HepG2 (cell line): Measurements from ENCODE around the gene CENPB. TPM values are rescaled to one million over a fixed set of nuclear protein-coding genes. Genes with fewer than 3 reads are reported as not detected.

ENCODE experiments used
- ATAD3A ChIP-seq: sonication (generic); formaldehyde crosslinking; IDR thresholded peaks from 2 replicates; pipeline ENCODE4 v1.4.0; 2020; ENCODE audit warnings: missing genetic modification reagents
- CENPBD1 ChIP-seq: sonication (generic); formaldehyde crosslinking; IDR thresholded peaks from 2 replicates; pipeline ENCODE4 v1.8.0; 2022; ENCODE audit warnings: missing genetic modification reagents, low read depth, mild to moderate bottlenecking, borderline replicate concordance
- DBP ChIP-seq: sonication (generic); formaldehyde crosslinking; IDR thresholded peaks from 2 replicates; pipeline ENCODE4 v1.4.0; 2020; ENCODE audit warnings: missing genetic modification reagents; ENCODE audit errors: not compliant biosample characterization
- GATA4 ChIP-seq: sonication (generic); IDR thresholded peaks from 2 replicates; pipeline ENCODE4 v1.6.1; 2016; ENCODE audit warnings: antibody characterized with exemption, low read depth, borderline replicate concordance
- HMG20A ChIP-seq: IDR thresholded peaks from 2 replicates; pipeline ENCODE4 v1.6.1; 2016; ENCODE audit warnings: borderline replicate concordance
- HMGA1 ChIP-seq: sonication (generic); formaldehyde crosslinking; conservative IDR thresholded peaks from 2 replicates; pipeline ENCODE4 v1.4.0; 2020; ENCODE audit warnings: missing genetic modification reagents
- HNRNPLL ChIP-seq: fragments of 200-400 bp; formaldehyde crosslinking; IDR thresholded peaks from 2 replicates; pipeline ENCODE4 v1.6.1; 2017; ENCODE audit warnings: mild to moderate bottlenecking, low read depth, low read length; ENCODE audit not compliant: poor library complexity, severe bottlenecking
- MLXIP ChIP-seq: sonication (generic); formaldehyde crosslinking; IDR thresholded peaks from 2 replicates; pipeline ENCODE4 v1.9.0; 2021; ENCODE audit warnings: missing genetic modification reagents, borderline replicate concordance
- NCOA1 ChIP-seq: sonication (generic); formaldehyde crosslinking; IDR thresholded peaks from 2 replicates; pipeline ENCODE4 v1.9.0; 2021; ENCODE audit warnings: missing genetic modification reagents
- NFIB ChIP-seq: sonication (generic); formaldehyde crosslinking; IDR thresholded peaks from 2 replicates; pipeline ENCODE4 v1.9.0; 2021; ENCODE audit warnings: missing genetic modification reagents, mild to moderate bottlenecking, borderline replicate concordance
- REPIN1 ChIP-seq: sonication (generic); formaldehyde crosslinking; IDR thresholded peaks from 2 replicates; pipeline ENCODE4 v1.8.0; 2022; ENCODE audit warnings: missing genetic modification reagents, low read depth, mild to moderate bottlenecking, borderline replicate concordance
- TGIF2 ChIP-seq: IDR thresholded peaks from 2 replicates; pipeline ENCODE4 v1.6.1; 2016; ENCODE audit warnings: control low read depth, missing compliant biosample characterization
- ZEB1 ChIP-seq: IDR thresholded peaks from 2 replicates; pipeline ENCODE4 v1.6.1; 2012; ENCODE audit warnings: mild to moderate bottlenecking, low read depth, inconsistent platforms; ENCODE audit not compliant: insufficient replicate concordance
- ZFP36L2 ChIP-seq: sonication (generic); formaldehyde crosslinking; IDR thresholded peaks from 2 replicates; pipeline ENCODE4 v1.4.0; 2020; ENCODE audit warnings: missing genetic modification reagents
- ZFP91 ChIP-seq: sonication (generic); formaldehyde crosslinking; IDR thresholded peaks from 2 replicates; pipeline ENCODE4 v1.9.0; 2022; ENCODE audit warnings: missing genetic modification reagents, mild to moderate bottlenecking, borderline replicate concordance
- ZNF138 ChIP-seq: sonication (generic); formaldehyde crosslinking; IDR thresholded peaks from 2 replicates; pipeline ENCODE4 v1.5.0; 2020; ENCODE audit warnings: mild to moderate bottlenecking, low read depth, missing genetic modification reagents
- ZNF430 ChIP-seq: sonication (generic); formaldehyde crosslinking; IDR thresholded peaks from 2 replicates; pipeline ENCODE4 v1.9.0; 2021; ENCODE audit warnings: mild to moderate bottlenecking, missing genetic modification reagents
- ZNF782 ChIP-seq: sonication (generic); formaldehyde crosslinking; IDR thresholded peaks from 2 replicates; pipeline ENCODE4 v1.4.0; 2020; ENCODE audit warnings: missing genetic modification reagents, mild to moderate bottlenecking, borderline replicate concordance
- polyA plus RNA-seq, 8 experiments: library from polyadenylated mRNA; depleted of rRNA in 3 of 8; stranded (reverse) in 7 of 8; unstranded in 1 of 8; fragments of >200 nt; fragmentation: Illumina TruSeq in 4 of 8; extraction: Trizol in 4 of 8; gene quantifications; 2 replicates each; pipeline versions ENCODE4 v1.2.1 to v1.2.3, GENCODE V29; 2011 to 2016; ENCODE audit warnings: low read depth in 4 of 8, missing spikeins in 1 of 8, mixed read lengths in 1 of 8; ENCODE audit not compliant: insufficient read depth in 1 of 8
- total RNA-seq, 5 experiments: library from RNA; depleted of rRNA; stranded (reverse); fragments of >200 nt; fragmentation: Illumina TruSeq; extraction: Trizol; gene quantifications; 2 replicates each; pipeline ENCODE4 v1.2.3, GENCODE V29; 2016; ENCODE audit warnings: low read depth in 1 of 5
- TF ChIP-seq, protein P1 (sequence below): sonication (generic); formaldehyde crosslinking; IDR thresholded peaks from 2 replicates; pipeline ENCODE4 v1.8.0; 2022; ENCODE audit warnings: mild to moderate bottlenecking, missing genetic modification reagents, moderate library complexity

CENPB gene
- total and polyA plus RNA-seq, 2 of the 13 experiments (the other 11 are each of a cell fraction or from before 2014, with no cell fraction given): 10.4 to 54.5 TPM

DNA sequence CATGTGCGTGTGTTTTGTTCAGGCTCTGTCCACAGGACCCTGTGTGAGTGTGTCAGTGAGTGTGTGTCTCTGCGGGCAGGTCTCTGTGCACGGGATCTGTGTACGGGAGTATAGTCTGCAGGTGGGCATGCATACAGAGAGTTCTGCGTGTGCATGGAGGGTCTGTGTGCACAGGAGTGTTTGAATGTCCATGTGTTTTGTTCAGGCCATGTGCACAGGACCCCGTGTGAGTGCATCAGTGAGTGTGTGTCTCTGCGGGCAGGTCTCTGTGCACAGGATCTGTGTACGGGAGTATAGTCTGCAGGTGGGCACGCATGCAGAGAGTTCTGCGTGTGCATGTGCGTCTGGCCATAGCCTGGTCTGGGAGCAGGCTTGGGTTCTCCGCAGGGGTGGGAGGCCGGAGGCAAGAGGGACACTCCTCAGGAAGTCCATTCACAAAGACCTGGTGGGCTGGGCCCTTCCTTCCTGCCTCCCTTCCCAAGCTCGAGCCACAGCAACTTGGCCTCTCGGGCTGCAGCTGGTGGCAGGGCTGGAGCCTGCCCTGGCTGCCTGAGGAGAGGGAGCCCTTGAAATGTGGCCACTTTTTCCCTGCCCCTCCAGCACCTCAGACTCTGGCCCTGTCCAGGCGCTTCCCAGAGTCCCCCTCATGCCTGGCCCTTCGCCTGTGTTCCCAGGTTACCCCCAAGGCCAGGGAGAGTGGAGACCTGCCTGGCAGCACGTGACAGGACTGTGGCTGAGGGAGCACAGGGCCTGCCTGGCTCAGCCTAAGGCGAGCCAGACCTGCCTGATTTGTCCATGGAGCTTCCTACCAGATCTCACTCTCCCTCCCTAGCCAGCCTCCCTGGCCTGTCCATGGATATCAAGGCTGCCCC, 47.2 kb downstream of the CENPB start (continued):
- TF ChIP-seq, protein P1, sequence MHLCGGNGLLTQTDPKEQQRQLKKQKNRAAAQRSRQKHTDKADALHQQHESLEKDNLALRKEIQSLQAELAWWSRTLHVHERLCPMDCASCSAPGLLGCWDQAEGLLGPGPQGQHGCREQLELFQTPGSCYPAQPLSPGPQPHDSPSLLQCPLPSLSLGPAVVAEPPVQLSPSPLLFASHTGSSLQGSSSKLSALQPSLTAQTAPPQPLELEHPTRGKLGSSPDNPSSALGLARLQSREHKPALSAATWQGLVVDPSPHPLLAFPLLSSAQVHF (CRISPR knock-in tag): no peak
- TF ChIP-seq ZNF782 (CRISPR knock-in tag): 0 out of 2 replicates have a peak, but pooled peaks have one; percentile 19
- no peak for TF ChIP-seq ZFP36L2
- no peak for TF ChIP-seq HMG20A
- no peak for TF ChIP-seq HMGA1 (CRISPR knock-in tag)
- TF ChIP-seq NCOA1 (CRISPR knock-in tag): peak; percentile 65; the same call in 1 of the 2 replicates
- TF ChIP-seq REPIN1 (CRISPR knock-in tag): no peak
- TF ChIP-seq ZNF138 (CRISPR knock-in tag): peak; percentile 49; the same call in 1 of the 2 replicates
- TF ChIP-seq MLXIP (CRISPR knock-in tag): no peak
- no peak for TF ChIP-seq GATA4
- TF ChIP-seq TGIF2: no peak
- no peak for TF ChIP-seq DBP (CRISPR knock-in tag)
- 0 out of 2 replicates have a peak, but pooled peaks have one; percentile 9 for TF ChIP-seq ATAD3A (CRISPR knock-in tag)
- TF ChIP-seq HNRNPLL: no peak
- TF ChIP-seq CENPBD1: no peak; the same call in 1 of the 2 replicates
- peak; percentile 38; the same call in 1 of the 2 replicates for TF ChIP-seq ZNF430 (CRISPR knock-in tag)
- no peak for TF ChIP-seq ZEB1
- no peak for TF ChIP-seq NFIB (CRISPR knock-in tag)
- peak; percentile 67; the same call in 1 of the 2 replicates for TF ChIP-seq ZFP91 (CRISPR knock-in tag)
